Adrenal gland (tissue), 12 donors: Measurements from ENCODE around the gene CDKN2B. TPM values are rescaled to one million over a fixed set of nuclear protein-coding genes. Genes with fewer than 3 reads are reported as not detected.

Experiments used
- DNase-seq, 7 donors: peaks; one replicate each; pipeline ENCODE4 v3.0.0-alpha.2; 2019 to 2020
- H3K27ac ChIP-seq, 5 donors: fragments of 200-600 bp; sonication (generic) in 4 of 5; 1 replicate in 3 of 5; 2 replicates in 2 of 5; pipeline versions ENCODE4 v1.5.1 to v1.8.0; 2016 to 2020; ENCODE audit warnings: mild to moderate bottlenecking in 1 of 5
- H3K27me3 ChIP-seq: fragments of 200-600 bp; 2 replicates; pipeline ENCODE4 v1.8.0; 2021
- H3K36me3 ChIP-seq, 2 donors: fragments of 200-600 bp; replicated peaks in 1 of 2; 1 replicate in 1 of 2; 2 replicates in 1 of 2; pipeline versions ENCODE4 v1.5.1 to v1.8.0; 2018 to 2022
- H3K4me1 ChIP-seq, 2 donors: fragments of 200-600 bp; replicated peaks in 1 of 2; 1 replicate in 1 of 2; 2 replicates in 1 of 2; pipeline versions ENCODE4 v1.5.1 to v1.8.0; 2018 to 2021
- H3K4me3 ChIP-seq, 4 donors: fragments of 200-600 bp; sonication (generic) in 3 of 4; one replicate each; pipeline ENCODE4 v1.5.1; 2016 to 2018
- H3K9me3 ChIP-seq, 3 donors: fragments of 200-600 bp; sonication (generic) in 1 of 3; replicated peaks in 1 of 3; 1 replicate in 2 of 3; 2 replicates in 1 of 3; pipeline versions ENCODE4 v1.5.1 to v1.8.0; 2016 to 2021
- CTCF ChIP-seq, 6 experiments: fragments of 450-650 bp in 4 of 6; fragments of 200-600 bp in 2 of 6; sonication (generic) in 1 of 6; IDR thresholded peaks; 1 replicate in 5 of 6; 2 replicates in 1 of 6; pipeline versions ENCODE4 v1.5.1 to v1.8.0; 2016 to 2021; ENCODE audit warnings: antibody characterized with exemption in 6 of 6, mild to moderate bottlenecking in 2 of 6, moderate library complexity in 1 of 6
- POLR2A ChIP-seq, 2 donors: fragments of 450-650 bp; IDR thresholded peaks; one replicate each; pipeline ENCODE4 v1.6.1; 2017; ENCODE audit warnings: antibody characterized with exemption in 2 of 2, mild to moderate bottlenecking in 2 of 2, moderate library complexity in 1 of 2
- WGBS, 4 donors: extraction: QIAGEN DNeasy Blood & Tissue Kit in 2 of 4; methylation state at CpG; one replicate each; pipeline versions ENCODE4 v1.1.5 to v1.1.7; 2013 to 2017; 5-methylcytosine and 5-hydroxymethylcytosine counted together
- intact Hi-C, 2 donors: fragments of 100-400 bp; cut with DNase I; formaldehyde crosslinking; loops; one replicate each; pipeline versions ENCODE4 v1.14.1 to v1.15.0; 2022 to 2023
- polyA plus RNA-seq, 3 donors: library from polyadenylated mRNA; stranded (reverse); fragments of 200-250 nt in 2 of 3; fragments of 350-450 nt in 1 of 3; fragmentation: Illumina TruSeq in 1 of 3; extraction: RNeasy Lipid Tissue Mini Kit (QIAGEN cat#74804) in 1 of 3; gene quantifications; one replicate each; pipeline ENCODE4 v1.2.3, GENCODE V29; 2013 to 2014
- total RNA-seq, 9 donors: library from RNA; depleted of rRNA in 4 of 9; stranded (reverse); fragments of >200 nt in 4 of 9; fragments of 120-200 nt in 1 of 9; fragmentation: NEBNext Ultra II Directional in 1 of 9; extraction: Animal tissue kit (Norgen Biotek cat#: 25700) in 1 of 9; gene quantifications; one replicate each; pipeline versions ENCODE4 v1.1.0 to v1.2.4, GENCODE V29; 2013 to 2023
- donor health status: healthy with polysubstance abuse.
- donor health status: Bipolar disorder and iron deficiency.
- donor health status: DM: yes; HTN: yes; CAD: no.
- donor health status: DM: no; HTN: no; CAD: no.
- donor health status: DM: no; HTN: no; CAD: no.
- donor health status: DM: yes; HTN: yes; CAD: no.

The CDKN2B gene
- total and polyA plus RNA-seq, 12 donors: 0.78 to 13.8 (median 4.7) TPM

- no peak for TF ChIP-seq POLR2A (IDR thresholded peaks at IDR 0.05)
- TF ChIP-seq CTCF (IDR thresholded peaks at IDR 0.05): no peak
- no peaks in the 10 kb centered on the region for H3K9me3 ChIP-seq
- no peak overlapping the region for H3K4me3 ChIP-seq
- DNase-seq: no peak
- H3K4me1 ChIP-seq: peaks cover 0 to 12% of the 10 kb centered on the region in 2 donors
- H3K27ac ChIP-seq: no peak overlapping the region
- no peaks in the 10 kb centered on the region for H3K27me3 ChIP-seq
- no peaks in the 10 kb centered on the region for H3K36me3 ChIP-seq
- 41 to 51% (median 43%) methylated on average over 15 to 44 of the region's 44 CpGs for WGBS, 4 donors
- intact Hi-C loops: no loop called here
Measured at GRCh38 chr9:22005702-22006606, 3.2 kb downstream of the CDKN2B start.

GRCh38 chr9:22005021-22005701 is 3.9 kb downstream of the CDKN2B start:
- no peaks in the 10 kb centered on the region for H3K9me3 ChIP-seq
- TF ChIP-seq POLR2A (IDR thresholded peaks at IDR 0.05) (no peak), CTCF (IDR thresholded peaks at IDR 0.05) (no peak)

GRCh38 chr9:22002038-22002437 is 7.1 kb downstream of the CDKN2B start:
- H3K4me3 ChIP-seq: no peak overlapping the region
- H3K27ac ChIP-seq: no peak overlapping the region
- H3K36me3 ChIP-seq: no peaks in the 10 kb centered on the region
- intact Hi-C loops: no loop called here
- H3K27me3 ChIP-seq: no peaks in the 10 kb centered on the region
- no peak for DNase-seq
- WGBS, 4 donors: 70 to 85% (median 73%) methylated on average over 1 of the region's 1 CpG
- TF ChIP-seq CTCF (IDR thresholded peaks at IDR 0.05) (no peak), POLR2A (IDR thresholded peaks at IDR 0.05) (no peak)
- no peaks in the 10 kb centered on the region for H3K4me1 ChIP-seq
- H3K9me3 ChIP-seq: no peaks in the 10 kb centered on the region

More at GRCh38 chr9:22005021-22005701, 3.9 kb downstream of the CDKN2B start:
- Histone ChIP-seq H3K27ac (no peak overlapping the region), H3K4me1 (peaks cover 0 to 12% of the 10 kb centered on the region in 2 donors), H3K36me3 (no peaks in the 10 kb centered on the region), H3K4me3 (no peak overlapping the region), H3K27me3 (no peaks in the 10 kb centered on the region)
- intact Hi-C loops: no loop called here
- 60 to 79% (median 70%) methylated on average over 22 to 25 of the region's 25 CpGs for WGBS, 4 donors
- DNase-seq: no peak

- H3K4me3 ChIP-seq: no peak overlapping the region
- intact Hi-C loops: loop anchor here in 1 of 2 donors (10.0 kb wide), 1 partner anchor 183 kb away; no protein-coding TSS in a partner anchor
- no peaks in the 10 kb centered on the region for H3K36me3 ChIP-seq
- no peak for TF ChIP-seq POLR2A (IDR thresholded peaks at IDR 0.05)
- TF ChIP-seq CTCF (IDR thresholded peaks at IDR 0.05): no peak
- H3K9me3 ChIP-seq: no peaks in the 10 kb centered on the region
- WGBS, 4 donors: 90 to 97% (median 91%) methylated on average over 2 of the region's 2 CpGs
- H3K27ac ChIP-seq: no peak overlapping the region
- no peak for DNase-seq
- H3K27me3 ChIP-seq: no peaks in the 10 kb centered on the region
- peaks cover 0 to 7% of the 10 kb centered on the region in 2 donors for H3K4me1 ChIP-seq
Measured at GRCh38 chr9:21998026-21998425, 11.1 kb downstream of the CDKN2B start.
